ENCODE measurements around the gene AUTS2. TPM values are rescaled to one million over a fixed set of nuclear protein-coding genes. Genes with fewer than 3 reads are reported as not detected.

Gene AUTS2
- total and polyA plus RNA-seq, 2 experiments from 2014 or later = 3.0 to 4.4 TPM

DNA sequence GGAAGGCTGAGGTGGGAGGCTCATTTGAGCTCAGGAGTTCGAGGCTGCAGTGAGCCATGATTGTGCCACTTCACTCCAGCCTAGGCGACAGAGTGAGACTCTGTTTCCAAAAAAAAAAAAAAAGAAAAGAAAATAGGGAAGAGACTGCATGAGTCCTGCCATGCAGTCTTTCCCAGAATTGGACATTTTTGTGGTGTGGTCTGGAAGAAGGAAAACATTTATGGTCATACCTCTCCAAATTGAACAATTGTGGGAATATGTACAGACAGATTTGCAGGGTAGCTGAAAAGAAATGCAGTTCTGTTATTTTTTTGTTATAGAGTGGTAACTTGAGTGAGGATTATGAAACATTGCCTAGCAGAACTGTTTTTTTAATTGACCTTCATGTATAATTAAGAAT lies 198.1 kb downstream of the AUTS2 start:
- no peak for DNase-seq
- WGBS, 2 experiments (ENCODE audit: low coverage in 1 of 2, low lambda C conversion rate in 2 of 2, missing lambda C conversion rate in 2 of 2) = 59 to 82% methylated on average over 2 of the region's 2 CpGs
- H4K20me1 ChIP-seq (ENCODE audit: insufficient read depth) = no peaks in the 10 kb centered on the region

GRCh38 chr7:69799048-69799697 lies 200.9 kb downstream of the AUTS2 start:
- Histone ChIP-seq H3K36me3 (ENCODE audit: low read depth) (no peaks in the 10 kb centered on the region), H3K9ac (no peak overlapping the region), H3F3A (ENCODE audit: insufficient read depth) (no peaks in the 10 kb centered on the region), H3K9me3 (ENCODE audit: low read depth) (no peaks in the 10 kb centered on the region), H3K4me1 (ENCODE audit: insufficient read depth) (no peaks in the 10 kb centered on the region), H4K20me1 (ENCODE audit: insufficient read depth) (no peaks in the 10 kb centered on the region), H3K27me3 (replicated peaks; ENCODE audit: insufficient read depth) (no peaks in the 10 kb centered on the region), H3K4me3 (no peak overlapping the region), H3K27ac (no peak overlapping the region), H3K9me2 (ENCODE audit: insufficient read depth) (no peaks in the 10 kb centered on the region), H3K79me2 (ENCODE audit: insufficient read depth) (no peaks in the 10 kb centered on the region), H3K4me2 (ENCODE audit: unreplicated experiment) (no peak overlapping the region), H2AFZ (no peak overlapping the region)
- in situ Hi-C loops (cut with MboI) = no loop called here
- TF ChIP-seq EZH2phosphoT487 (IDR thresholded peaks at IDR 0.05; ENCODE audit: insufficient read depth, low read depth) = no peak
- TF ChIP-seq EZH2 (IDR thresholded peaks at IDR 0.05; ENCODE audit: insufficient read depth, poor library complexity, severe bottlenecking) = no peak
- WGBS, 2 experiments (ENCODE audit: low coverage in 1 of 2, low lambda C conversion rate in 2 of 2, missing lambda C conversion rate in 2 of 2) = 77 to 88% methylated on average over 4 of the region's 4 CpGs
- no peak for DNase-seq

More for the DNA sequence above, 198.1 kb downstream of the AUTS2 start:
- in situ Hi-C loops (cut with MboI) = no loop called here
- Histone ChIP-seq H3K27ac (no peak overlapping the region), H3K9ac (no peak overlapping the region), H3K79me2 (ENCODE audit: insufficient read depth) (no peaks in the 10 kb centered on the region), H3K36me3 (ENCODE audit: low read depth) (no peaks in the 10 kb centered on the region), H3F3A (ENCODE audit: insufficient read depth) (no peaks in the 10 kb centered on the region), H3K9me2 (ENCODE audit: insufficient read depth) (no peaks in the 10 kb centered on the region), H3K27me3 (replicated peaks; ENCODE audit: insufficient read depth) (no peaks in the 10 kb centered on the region), H3K4me2 (ENCODE audit: unreplicated experiment) (no peak overlapping the region), H2AFZ (no peak overlapping the region), H3K4me3 (no peak overlapping the region), H3K4me1 (ENCODE audit: insufficient read depth) (no peaks in the 10 kb centered on the region), H3K9me3 (ENCODE audit: low read depth) (no peaks in the 10 kb centered on the region)
- TF ChIP-seq EZH2phosphoT487 (IDR thresholded peaks at IDR 0.05; ENCODE audit: insufficient read depth, low read depth) (no peak), EZH2 (IDR thresholded peaks at IDR 0.05; ENCODE audit: insufficient read depth, poor library complexity, severe bottlenecking) (no peak)

- no peaks in the 10 kb centered on the region for H3F3A ChIP-seq (ENCODE audit: insufficient read depth)
- no peak overlapping the region for H3K27ac ChIP-seq
- WGBS, 2 experiments (ENCODE audit: low coverage in 1 of 2, low lambda C conversion rate in 2 of 2, missing lambda C conversion rate in 2 of 2) = 81 to 91% methylated on average over 2 of the region's 2 CpGs
- H3K4me1 ChIP-seq (ENCODE audit: insufficient read depth) = no peaks in the 10 kb centered on the region
- DNase-seq = no peak
- H3K27me3 ChIP-seq (replicated peaks; ENCODE audit: insufficient read depth) = no peaks in the 10 kb centered on the region
- H4K20me1 ChIP-seq (ENCODE audit: insufficient read depth) = no peaks in the 10 kb centered on the region
- no peaks in the 10 kb centered on the region for H3K36me3 ChIP-seq (ENCODE audit: low read depth)
- no peak overlapping the region for H3K9ac ChIP-seq
- H3K4me3 ChIP-seq = no peak overlapping the region
- in situ Hi-C loops (cut with MboI) = no loop called here
- no peaks in the 10 kb centered on the region for H3K9me3 ChIP-seq (ENCODE audit: low read depth)
- no peak for TF ChIP-seq EZH2 (IDR thresholded peaks at IDR 0.05; ENCODE audit: insufficient read depth, poor library complexity, severe bottlenecking)
- no peak for TF ChIP-seq EZH2phosphoT487 (IDR thresholded peaks at IDR 0.05; ENCODE audit: insufficient read depth, low read depth)
- H2AFZ ChIP-seq = no peak overlapping the region
- no peaks in the 10 kb centered on the region for H3K79me2 ChIP-seq (ENCODE audit: insufficient read depth)
- H3K9me2 ChIP-seq (ENCODE audit: insufficient read depth) = no peaks in the 10 kb centered on the region
- H3K4me2 ChIP-seq (ENCODE audit: unreplicated experiment) = no peak overlapping the region
Observed at GRCh38 chr7:69799990-69800389, 201.7 kb downstream of the AUTS2 start.

DNA sequence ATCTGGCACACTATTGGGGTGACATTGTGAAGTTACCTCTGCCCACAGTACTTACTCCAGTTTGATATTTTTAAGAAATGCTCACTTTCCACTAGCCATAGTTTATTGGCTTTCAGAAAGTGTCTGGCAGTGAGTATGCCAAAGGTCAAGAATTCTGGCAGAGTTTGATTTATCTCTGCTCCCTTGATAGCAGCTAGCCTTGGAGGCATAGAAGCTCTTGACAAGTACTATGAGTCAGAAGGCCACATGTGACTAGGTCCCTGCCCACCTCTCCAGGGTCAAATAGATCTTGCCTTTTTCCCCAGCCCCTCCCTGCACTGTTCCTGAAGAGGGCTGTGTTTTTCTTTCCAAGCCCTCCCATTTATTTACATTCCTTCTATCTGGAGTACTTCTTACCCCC lies 202.2 kb downstream of the AUTS2 start:
- peak; percentile 12 for DNase-seq
- in situ Hi-C loops (cut with MboI) = no loop called here
- H3K9me2 ChIP-seq (ENCODE audit: insufficient read depth) = no peaks in the 10 kb centered on the region
- H2AFZ ChIP-seq = no peak overlapping the region
- H3K9ac ChIP-seq = no peak overlapping the region
- H3K4me2 ChIP-seq (ENCODE audit: unreplicated experiment) = no peak overlapping the region
- no peaks in the 10 kb centered on the region for H3K36me3 ChIP-seq (ENCODE audit: low read depth)
- TF ChIP-seq EZH2phosphoT487 (IDR thresholded peaks at IDR 0.05; ENCODE audit: insufficient read depth, low read depth) (no peak), EZH2 (IDR thresholded peaks at IDR 0.05; ENCODE audit: insufficient read depth, poor library complexity, severe bottlenecking) (no peak)
- H3K4me1 ChIP-seq (ENCODE audit: insufficient read depth) = no peaks in the 10 kb centered on the region
- H4K20me1 ChIP-seq (ENCODE audit: insufficient read depth) = no peaks in the 10 kb centered on the region
- H3K27me3 ChIP-seq (replicated peaks; ENCODE audit: insufficient read depth) = no peaks in the 10 kb centered on the region
- no peaks in the 10 kb centered on the region for H3K79me2 ChIP-seq (ENCODE audit: insufficient read depth)
- H3K9me3 ChIP-seq (ENCODE audit: low read depth) = no peaks in the 10 kb centered on the region
- no peaks in the 10 kb centered on the region for H3F3A ChIP-seq (ENCODE audit: insufficient read depth)
- no peak overlapping the region for H3K27ac ChIP-seq
- H3K4me3 ChIP-seq = no peak overlapping the region

Data from GM23248 (cell line).